Measurements from ENCODE around the gene SLC6A16.

- no peak for TF ChIP-seq EZH2 (IDR thresholded peaks at IDR 0.05; ENCODE audit: borderline replicate concordance)
- TF ChIP-seq, protein P1, sequence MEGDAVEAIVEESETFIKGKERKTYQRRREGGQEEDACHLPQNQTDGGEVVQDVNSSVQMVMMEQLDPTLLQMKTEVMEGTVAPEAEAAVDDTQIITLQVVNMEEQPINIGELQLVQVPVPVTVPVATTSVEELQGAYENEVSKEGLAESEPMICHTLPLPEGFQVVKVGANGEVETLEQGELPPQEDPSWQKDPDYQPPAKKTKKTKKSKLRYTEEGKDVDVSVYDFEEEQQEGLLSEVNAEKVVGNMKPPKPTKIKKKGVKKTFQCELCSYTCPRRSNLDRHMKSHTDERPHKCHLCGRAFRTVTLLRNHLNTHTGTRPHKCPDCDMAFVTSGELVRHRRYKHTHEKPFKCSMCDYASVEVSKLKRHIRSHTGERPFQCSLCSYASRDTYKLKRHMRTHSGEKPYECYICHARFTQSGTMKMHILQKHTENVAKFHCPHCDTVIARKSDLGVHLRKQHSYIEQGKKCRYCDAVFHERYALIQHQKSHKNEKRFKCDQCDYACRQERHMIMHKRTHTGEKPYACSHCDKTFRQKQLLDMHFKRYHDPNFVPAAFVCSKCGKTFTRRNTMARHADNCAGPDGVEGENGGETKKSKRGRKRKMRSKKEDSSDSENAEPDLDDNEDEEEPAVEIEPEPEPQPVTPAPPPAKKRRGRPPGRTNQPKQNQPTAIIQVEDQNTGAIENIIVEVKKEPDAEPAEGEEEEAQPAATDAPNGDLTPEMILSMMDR (IDR thresholded peaks at IDR 0.05; ENCODE audit: poor library complexity) = no peak
Measured at GRCh38 chr19:49271080-49271753, 53.8 kb downstream of the SLC6A16 start.

Measured in hepatocyte (in vitro differentiated cells).